LoVo (cell line): ENCODE measurements around the gene ST6GALNAC3.
"Not testable (repeated sequence)": the region's sequence is repeated elsewhere in the genome, so short reads cannot be mapped to it uniquely, and the experiment has no call there.

ENCODE experiments used
- DNase-seq: peaks from one replicate; pipeline ENCODE4 v3.0.0-alpha.2; 2016; ENCODE audit warnings: low spot score

The ST6GALNAC3 gene

GRCh38 chr1:76075188-76075489, 593 bp downstream of the ST6GALNAC3 start:
- DNase-seq = no peak

GRCh38 chr1:76075877-76076276, 1.3 kb downstream of the ST6GALNAC3 start:
- no peak for DNase-seq

GRCh38 chr1:76079475-76080227, 5.1 kb downstream of the ST6GALNAC3 start:
- no peak for DNase-seq

GRCh38 chr1:76080552-76081079, 6.1 kb downstream of the ST6GALNAC3 start:
- DNase-seq = no peak

- DNase-seq = no peak
Measured at GRCh38 chr1:76082062-76082461, 7.5 kb downstream of the ST6GALNAC3 start.

- no peak for DNase-seq
Measured at GRCh38 chr1:76083189-76083588, 8.6 kb downstream of the ST6GALNAC3 start.

- DNase-seq = no peak
Measured at GRCh38 chr1:76084029-76084627, 9.6 kb downstream of the ST6GALNAC3 start.

- DNase-seq = no peak
Measured at GRCh38 chr1:76084685-76085084, 10.1 kb downstream of the ST6GALNAC3 start.

GRCh38 chr1:76086109-76086508, 11.6 kb downstream of the ST6GALNAC3 start:
- DNase-seq = no peak

GRCh38 chr1:76086597-76086996, 12.1 kb downstream of the ST6GALNAC3 start:
- no peak for DNase-seq

- no peak for DNase-seq
Measured at GRCh38 chr1:76090283-76091203, 16.0 kb downstream of the ST6GALNAC3 start.

GRCh38 chr1:76092812-76093211, 18.3 kb downstream of the ST6GALNAC3 start:
- DNase-seq = no peak

GRCh38 chr1:76093522-76094312, 19.2 kb downstream of the ST6GALNAC3 start:
- DNase-seq = no peak

GRCh38 chr1:76095802-76096201, 21.3 kb downstream of the ST6GALNAC3 start:
- DNase-seq = no peak

GRCh38 chr1:76097064-76097463, 22.5 kb downstream of the ST6GALNAC3 start:
- DNase-seq = not testable (repeated sequence)

- no peak for DNase-seq
Measured at GRCh38 chr1:76098845-76099244, 24.3 kb downstream of the ST6GALNAC3 start.

- no peak for DNase-seq
Measured at GRCh38 chr1:76101548-76101947, 27.0 kb downstream of the ST6GALNAC3 start.

- DNase-seq = no peak
Measured at GRCh38 chr1:76102046-76102445, 27.5 kb downstream of the ST6GALNAC3 start.

- no peak for DNase-seq
Measured at GRCh38 chr1:76103034-76103433, 28.5 kb downstream of the ST6GALNAC3 start.

- DNase-seq = no peak
Measured at GRCh38 chr1:76105372-76105771, 30.8 kb downstream of the ST6GALNAC3 start.

- DNase-seq = no peak
Measured at GRCh38 chr1:76106251-76106650, 31.7 kb downstream of the ST6GALNAC3 start.

- DNase-seq = no peak
Measured at GRCh38 chr1:76106719-76107235, 32.2 kb downstream of the ST6GALNAC3 start.
